ENCODE data around the gene ZNF638. TPM values are rescaled to one million over a fixed set of nuclear protein-coding genes. Genes with fewer than 3 reads are reported as not detected.

Gene ZNF638
- total and polyA plus RNA-seq, 9 of the 15 experiments (the other 6 are each of a cell fraction or from before 2014, with no cell fraction given): 53.3 to 165 (median 98.8) TPM

DNA sequence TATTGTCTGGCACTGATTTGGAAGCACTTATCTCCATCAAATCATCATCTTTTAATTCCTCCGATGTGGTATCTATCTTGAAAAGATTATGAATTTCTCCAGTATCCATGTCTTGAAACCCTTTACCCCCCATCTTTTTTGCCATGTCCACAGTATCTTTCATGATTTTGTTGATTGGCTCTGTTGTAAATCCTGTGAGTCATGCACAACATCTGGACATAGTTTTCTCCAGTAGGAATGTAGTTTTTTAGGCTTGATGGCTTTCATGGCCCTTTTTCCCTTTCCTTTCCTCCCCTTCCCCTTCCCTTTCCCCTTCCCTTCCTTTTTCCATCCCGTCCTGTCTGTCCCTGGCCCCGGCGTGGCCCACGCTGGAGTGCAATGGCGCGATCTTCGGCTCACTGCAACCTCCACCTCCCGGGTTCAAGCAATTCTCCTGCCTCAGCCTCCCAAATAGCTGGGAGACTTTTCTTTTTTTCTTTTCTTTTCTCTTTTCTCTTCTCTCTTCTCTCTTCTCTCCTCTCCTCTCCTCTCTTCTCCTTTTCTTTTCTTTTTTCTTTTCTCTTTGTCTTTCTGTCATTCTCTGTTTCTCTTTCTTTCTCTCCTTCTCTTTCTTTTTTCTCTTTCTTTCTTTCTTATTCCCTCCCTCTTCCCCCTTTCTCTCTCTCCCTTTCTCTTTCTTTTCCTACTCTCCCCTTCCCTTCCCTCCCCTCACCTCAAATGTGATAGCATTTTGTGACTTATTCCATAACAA, 18.4 kb upstream of the ZNF638 start:
- Histone ChIP-seq H3K27ac (ENCODE audit: extremely low read depth, low read depth, low read length) (no peak overlapping the region), H2AFZ (ENCODE audit: low read depth, low read length) (no peak overlapping the region), H3K9me3 (replicated peaks; ENCODE audit: control insufficient read depth, insufficient read depth, low read depth, low read length) (peaks cover 2% of the 10 kb centered on the region; the same call in 1 of the 2 replicates), H3K27me3 (ENCODE audit: control insufficient read depth in 2 of 2, insufficient read depth in 2 of 2, low read length in 2 of 2) (no peaks in the 10 kb centered on the region; a peak in 1 of 5 replicates), H3K4me3 (no peak overlapping the region), H3K79me2 (ENCODE audit: control insufficient read depth, insufficient read depth, low read length) (no peaks in the 10 kb centered on the region), H3K4me1 (replicated peaks in 1 of 2; ENCODE audit: control insufficient read depth in 2 of 2, insufficient read depth in 2 of 2, low read length in 2 of 2) (no peaks in the 10 kb centered on the region), H3K36me3 (ENCODE audit: control insufficient read depth, insufficient read depth, low read length) (no peaks in the 10 kb centered on the region), H3K9ac (ENCODE audit: insufficient read depth in 1 of 2, low read depth in 2 of 2, low read length in 2 of 2) (no peak overlapping the region), H3K4me2 (ENCODE audit: insufficient read depth, low read length) (no peak overlapping the region), H3K9me1 (ENCODE audit: control insufficient read depth, insufficient read depth, low read length) (no peaks in the 10 kb centered on the region), H4K20me1 (replicated peaks; ENCODE audit: control insufficient read depth, insufficient read depth, low read length) (no peaks in the 10 kb centered on the region)
- ChIA-PET POLR2A (interaction anchor here (1.8 kb wide), 1 partner anchor 19 kb away, joined by 4 read pairs; no protein-coding TSS in a partner anchor), CTCF (ENCODE audit: low intra/inter-chr PET ratio) (no interaction called here)
- DNase-seq (ENCODE audit: extremely low read depth in 1 of 4, low spot score in 3 of 4) (no peak), FAIRE-seq (no peak), ATAC-seq (no peak)
- in situ Hi-C loops (cut with MboI): no loop called here
- under 1% methylated on average over 7 of the region's 9 CpGs for WGBS (ENCODE audit: insufficient coverage, low coverage, missing lambda C conversion rate)
- TF ChIP-seq POLR2B (IDR thresholded peaks at IDR 0.05; ENCODE audit: low read depth, partially characterized antibody): no peak
- TF ChIP-seq, protein P1, sequence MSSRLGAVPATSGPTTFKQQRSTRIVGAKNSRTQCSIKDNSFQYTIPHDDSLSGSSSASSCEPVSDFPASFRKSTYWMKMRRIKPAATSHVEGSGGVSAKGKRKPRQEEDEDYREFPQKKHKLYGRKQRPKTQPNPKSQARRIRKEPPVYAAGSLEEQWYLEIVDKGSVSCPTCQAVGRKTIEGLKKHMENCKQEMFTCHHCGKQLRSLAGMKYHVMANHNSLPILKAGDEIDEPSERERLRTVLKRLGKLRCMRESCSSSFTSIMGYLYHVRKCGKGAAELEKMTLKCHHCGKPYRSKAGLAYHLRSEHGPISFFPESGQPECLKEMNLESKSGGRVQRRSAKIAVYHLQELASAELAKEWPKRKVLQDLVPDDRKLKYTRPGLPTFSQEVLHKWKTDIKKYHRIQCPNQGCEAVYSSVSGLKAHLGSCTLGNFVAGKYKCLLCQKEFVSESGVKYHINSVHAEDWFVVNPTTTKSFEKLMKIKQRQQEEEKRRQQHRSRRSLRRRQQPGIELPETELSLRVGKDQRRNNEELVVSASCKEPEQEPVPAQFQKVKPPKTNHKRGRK (tag; IDR thresholded peaks at IDR 0.05): peak; percentile 87
- TF ChIP-seq GATA2 (CRISPR knock-in tag; IDR thresholded peaks at IDR 0.05): no peak
- no peak for TF ChIP-seq CCAR2 (IDR thresholded peaks at IDR 0.05; ENCODE audit: low read depth, low read length)
- no TSS peak for BruUV-seq (replicated peaks)
- intact Hi-C loops (cut with micrococcal nuclease): no loop called here

Data from K562 (cell line).